Fibroblast of villous mesenchyme (primary cell): Measurements from ENCODE around the gene MRPL55. TPM values are rescaled to one million over a fixed set of nuclear protein-coding genes. Genes with fewer than 3 reads are reported as not detected.
A peak's percentile ranks its signal among the peaks of the same experiment; 100 is the strongest.

Experiments
- DNase-seq: peaks from one replicate; pipeline ENCODE4 v3.0.0-alpha.2; 2010; ENCODE audit warnings: low read depth
- H3K4me3 ChIP-seq: 2 replicates; pipeline ENCODE4 v1.5.1; 2011; ENCODE audit warnings: low read depth, mild to moderate bottlenecking, low read length
- CTCF ChIP-seq: IDR thresholded peaks from 2 replicates; pipeline ENCODE4 v1.5.1; 2012; ENCODE audit warnings: low read depth, mild to moderate bottlenecking, low read length; ENCODE audit not compliant: insufficient read depth
- total RNA-seq: library from RNA; depleted of rRNA; stranded (reverse); fragments of >200 nt; gene quantifications from 2 replicates; pipeline ENCODE4 v1.2.3, GENCODE V29; 2012

The MRPL55 gene
- total RNA-seq, 1 donor: 39.3 TPM

GRCh38 chr1:228095161-228095560, 13.9 kb downstream of the MRPL55 start:
- no peak for DNase-seq
- TF ChIP-seq CTCF: no peak
- H3K4me3 ChIP-seq: no peak overlapping the region

GRCh38 chr1:228094432-228095016, 14.6 kb downstream of the MRPL55 start:
- H3K4me3 ChIP-seq: no peak overlapping the region
- no peak for DNase-seq
- no peak for TF ChIP-seq CTCF

GRCh38 chr1:228093050-228093906, 15.8 kb downstream of the MRPL55 start:
- TF ChIP-seq CTCF: no peak
- no peak for DNase-seq
- H3K4me3 ChIP-seq: no peak overlapping the region

- H3K4me3 ChIP-seq: no peak overlapping the region
- no peak for TF ChIP-seq CTCF
- no peak for DNase-seq
Measured at GRCh38 chr1:228092342-228093049, 16.6 kb downstream of the MRPL55 start.

- DNase-seq: no peak
- no peak overlapping the region for H3K4me3 ChIP-seq
- no peak for TF ChIP-seq CTCF
Measured at GRCh38 chr1:228091084-228091483, 18.0 kb downstream of the MRPL55 start.

GRCh38 chr1:228090613-228091081, 18.5 kb downstream of the MRPL55 start:
- peak; percentile 30 for DNase-seq
- no peak for TF ChIP-seq CTCF
- no peak overlapping the region for H3K4me3 ChIP-seq
